CD4-positive, alpha-beta T cell treated with Interleukin-2 at 100 ng/mL for 4 hours (primary cell): ENCODE data around the gene NEURL1.
"Not testable (repeated sequence)": the region's sequence is repeated elsewhere in the genome, so short reads cannot be mapped to it uniquely, and the experiment has no call there.

Experiments used
- DNase-seq: peaks from one replicate; pipeline ENCODE4 v3.0.0-alpha.2; 2020; ENCODE audit warnings: low spot score

Gene NEURL1

DNA sequence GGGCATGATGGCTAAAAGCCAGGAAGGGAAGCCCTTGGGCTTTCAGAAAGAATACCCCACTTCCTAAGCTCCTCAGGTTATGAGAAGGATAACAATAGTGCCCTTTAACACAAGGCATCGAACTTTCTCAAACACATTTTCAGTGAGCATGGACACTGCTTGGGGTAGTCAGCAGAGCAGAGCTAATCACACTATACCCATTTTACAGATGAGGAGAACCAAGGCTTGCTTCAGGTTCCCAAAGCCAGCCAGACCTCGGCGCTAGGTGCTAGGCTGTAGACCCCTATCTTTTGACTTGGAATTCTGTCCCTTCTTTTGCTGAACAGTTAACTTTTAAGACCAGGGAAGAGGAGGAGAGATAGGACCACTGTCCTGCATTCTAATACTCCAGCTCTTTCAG lies 1.8 kb downstream of the NEURL1 start:
- no peak for DNase-seq

DNA sequence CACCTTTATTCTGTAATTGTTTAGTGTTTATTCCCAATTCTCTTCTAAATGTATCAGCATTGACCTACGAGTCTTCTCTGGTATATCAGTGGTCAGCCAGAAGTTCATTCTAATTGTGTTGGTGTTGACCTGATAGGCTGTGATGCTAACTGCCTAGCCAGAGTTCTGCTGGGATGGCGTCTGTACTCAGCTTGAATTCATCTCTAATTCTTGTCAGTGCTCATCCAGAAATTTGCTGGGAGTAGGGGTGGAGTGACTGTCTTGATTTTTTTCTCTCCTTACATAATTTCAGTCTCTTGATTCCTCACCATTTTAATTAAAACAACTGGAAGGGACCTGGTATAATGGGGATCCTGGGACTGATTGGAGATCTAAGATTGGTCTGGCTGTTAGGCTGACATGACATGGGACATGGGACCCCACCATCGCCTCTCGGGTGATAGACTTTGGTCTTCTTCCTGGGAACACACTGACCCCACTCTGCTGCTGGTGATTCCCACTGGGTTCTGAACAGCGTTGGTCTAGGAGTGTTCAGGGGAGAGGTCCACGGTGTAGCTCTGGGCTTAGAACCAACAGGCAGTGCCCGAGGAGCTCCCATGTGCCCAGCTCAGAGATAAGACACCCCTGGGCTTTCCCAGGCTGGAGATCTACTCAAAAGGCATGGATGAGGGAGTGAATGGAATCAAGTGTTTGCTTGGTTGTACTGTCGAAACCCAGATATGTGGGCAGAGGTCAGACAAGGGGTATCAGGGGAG lies 3.8 kb downstream of the NEURL1 start:
- DNase-seq = no peak

DNA sequence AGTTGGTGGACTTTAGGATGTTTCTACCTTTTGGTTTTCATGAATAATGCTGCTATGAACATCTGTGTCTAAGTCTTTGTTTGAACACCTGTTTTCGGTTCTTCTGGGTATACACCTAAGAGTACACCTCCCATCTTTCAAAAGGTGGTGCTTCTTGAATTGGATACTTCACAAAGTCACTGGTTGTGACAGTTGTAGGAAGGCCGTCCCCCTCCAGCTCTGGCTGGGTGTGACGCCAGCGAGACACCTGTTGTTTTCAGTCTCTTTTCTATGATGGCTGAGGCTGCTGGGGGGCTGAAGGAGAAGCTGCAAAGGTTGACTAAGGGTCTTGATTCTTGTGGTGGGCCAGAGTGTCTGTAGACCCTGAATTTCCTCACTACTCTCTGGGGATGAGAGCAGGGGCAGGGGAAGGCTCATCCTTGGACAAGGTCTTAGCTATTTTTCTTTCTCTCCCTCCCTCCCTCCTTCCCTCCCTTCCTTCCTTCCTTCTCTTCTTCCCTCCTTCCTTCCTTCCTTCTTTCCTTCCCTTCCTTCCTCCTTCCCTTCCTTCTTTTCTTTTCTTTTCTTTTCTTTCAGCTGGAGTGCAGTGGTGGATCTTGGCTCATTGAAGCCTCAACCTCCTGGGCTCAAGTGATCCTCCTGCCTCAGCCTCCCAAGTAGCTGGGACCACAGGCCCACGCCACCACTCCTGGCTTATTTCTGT lies 5.6 kb downstream of the NEURL1 start:
- DNase-seq = no peak

- DNase-seq = no peak
These were observed 6.4 kb downstream of the NEURL1 start for GRCh38 chr10:103499881-103500280.

- DNase-seq = no peak
These were observed 7.0 kb downstream of the NEURL1 start for GRCh38 chr10:103500481-103500880.

DNA sequence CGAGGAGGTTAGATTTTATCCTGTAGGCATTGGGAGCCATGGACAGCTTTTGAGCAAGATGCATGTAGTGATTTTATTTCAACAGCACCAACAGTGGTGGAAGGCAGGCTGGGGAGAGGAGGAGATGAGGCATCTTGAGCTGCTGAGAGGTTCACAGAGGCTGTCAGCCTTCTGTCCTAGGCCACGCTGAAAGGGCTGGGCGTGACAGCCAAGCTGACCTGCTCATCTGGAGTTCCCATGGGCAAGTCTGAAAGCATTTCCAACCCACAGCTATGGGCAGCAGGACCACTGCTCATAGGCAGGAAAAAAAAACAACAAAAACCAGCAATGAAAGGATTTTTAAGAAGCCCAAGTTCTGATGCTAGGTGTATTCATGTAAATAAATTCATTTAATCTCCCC lies 7.7 kb downstream of the NEURL1 start:
- DNase-seq = no peak

GRCh38 chr10:103502849-103503660 lies 9.6 kb downstream of the NEURL1 start:
- DNase-seq = no peak

- not testable (repeated sequence) for DNase-seq
These were observed 10.3 kb downstream of the NEURL1 start for GRCh38 chr10:103503777-103504176.

- DNase-seq = peak; percentile 61
These were observed 10.8 kb downstream of the NEURL1 start for GRCh38 chr10:103504181-103504783.

- no peak for DNase-seq
These were observed 12.6 kb downstream of the NEURL1 start for GRCh38 chr10:103506061-103506460.

GRCh38 chr10:103507235-103508191 lies 14.0 kb downstream of the NEURL1 start:
- no peak for DNase-seq

- DNase-seq = no peak
These were observed 16.7 kb downstream of the NEURL1 start for GRCh38 chr10:103510046-103510685.

DNA sequence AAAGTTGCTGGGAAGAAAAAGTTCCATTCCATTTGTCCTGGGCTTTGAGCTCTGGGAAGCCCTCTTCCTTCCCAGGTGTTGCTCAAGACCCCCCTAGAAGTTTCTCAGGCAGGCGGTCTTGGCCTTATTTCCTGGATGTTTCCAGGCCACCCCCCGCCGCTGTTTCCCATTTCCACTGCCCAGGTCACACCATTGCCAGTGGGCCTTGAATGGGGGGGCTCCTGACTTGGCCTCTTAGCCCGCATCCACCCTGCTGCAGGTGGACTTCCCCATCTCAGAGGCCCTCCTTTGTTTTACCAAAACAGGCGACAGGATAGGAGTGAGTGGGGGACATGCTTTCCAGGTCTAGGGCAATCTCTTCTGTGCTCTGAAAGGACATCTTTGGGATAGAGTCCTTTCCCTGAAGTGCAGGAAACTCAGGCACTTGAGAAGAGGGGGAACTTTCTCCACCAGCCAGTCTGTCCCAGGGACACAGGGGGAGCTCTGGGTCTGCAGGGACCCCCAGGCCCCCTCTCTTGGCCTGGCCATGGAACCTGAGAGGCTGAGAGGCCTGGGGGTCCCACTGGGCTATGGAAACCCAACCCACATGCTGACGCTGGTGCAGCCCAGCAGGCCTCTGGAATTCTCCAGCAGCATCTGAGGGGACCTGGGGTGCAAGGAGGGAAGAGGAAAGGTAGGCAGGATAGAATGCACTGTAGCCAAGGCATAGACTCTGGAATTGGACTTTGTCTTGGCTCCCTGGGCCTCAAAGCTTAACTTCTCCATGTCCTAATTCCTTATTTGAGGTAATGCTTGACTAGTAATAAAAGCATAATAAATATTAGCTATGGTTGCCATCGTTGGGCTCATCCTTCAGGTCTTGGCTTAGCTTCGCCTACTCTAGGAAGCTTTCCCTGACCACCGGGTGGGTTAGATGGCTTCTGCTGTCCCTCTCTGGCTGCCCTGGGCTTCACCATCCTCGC lies 17.6 kb downstream of the NEURL1 start:
- no peak for DNase-seq

DNA sequence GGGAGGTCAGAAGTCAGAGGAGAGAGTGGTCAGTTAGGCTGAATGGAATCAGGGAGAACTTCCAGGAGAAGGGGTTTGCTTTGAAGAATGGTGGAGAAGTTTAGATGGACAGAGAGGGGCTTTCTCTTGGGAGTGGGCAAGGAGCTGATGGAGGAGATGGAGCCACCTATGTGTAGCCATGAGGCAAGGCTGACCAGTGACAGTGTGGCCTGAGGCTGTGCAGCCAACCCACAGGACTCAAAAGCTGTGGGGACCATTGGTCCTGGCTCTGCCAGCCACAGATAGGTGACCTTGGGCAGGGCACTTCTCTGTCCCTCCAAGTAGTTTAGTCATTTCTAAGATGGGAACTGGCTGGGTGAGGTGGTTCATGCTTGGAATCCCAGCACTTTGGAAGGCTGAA lies 18.7 kb downstream of the NEURL1 start:
- DNase-seq = no peak

DNA sequence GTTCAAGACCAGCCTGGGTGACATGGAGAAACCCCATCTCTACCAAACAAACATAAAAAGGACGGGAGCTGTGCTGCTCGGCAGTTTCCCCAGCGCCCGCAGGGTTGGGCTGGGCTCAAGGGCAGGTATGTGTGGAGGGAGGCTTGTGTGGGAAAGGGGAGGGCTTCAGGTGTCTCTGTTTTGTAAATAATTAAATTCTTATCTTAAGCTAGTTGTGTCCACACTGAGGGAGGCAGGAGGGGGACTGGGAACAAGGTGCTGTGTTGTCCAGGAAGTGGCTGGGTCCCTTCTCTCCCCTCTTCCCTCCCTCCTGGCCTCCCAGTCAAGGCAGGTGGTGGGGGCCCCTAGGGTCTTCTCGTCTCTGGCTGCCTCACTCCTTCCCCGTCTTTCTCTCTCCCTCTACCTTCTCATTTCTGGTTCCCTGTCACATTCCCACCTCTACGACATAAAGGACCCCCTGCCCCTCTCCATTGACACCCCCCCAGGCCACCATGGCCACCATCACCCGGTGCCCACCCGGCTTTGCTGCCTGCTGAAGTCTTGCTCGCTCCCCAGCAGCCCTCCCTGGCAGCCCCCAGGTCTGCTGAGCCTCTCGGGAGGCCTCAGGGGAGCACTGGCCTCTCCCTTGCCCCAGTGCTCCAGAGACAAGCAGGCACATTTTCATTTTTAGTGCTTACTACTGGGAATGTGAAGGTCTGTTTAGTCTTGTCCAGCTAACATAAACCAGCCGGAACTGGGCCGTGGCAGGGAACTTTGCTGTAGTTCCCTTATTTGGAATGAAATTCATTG lies 19.3 kb downstream of the NEURL1 start:
- no peak for DNase-seq

GRCh38 chr10:103513380-103514060 lies 20.0 kb downstream of the NEURL1 start:
- no peak for DNase-seq

GRCh38 chr10:103514244-103514643 lies 20.7 kb downstream of the NEURL1 start:
- DNase-seq = no peak
